Tibial nerve (tissue), 4 donors: ENCODE results near the gene GABBR2.

Experiments used
- EP300 ChIP-seq, 2 donors: sonication (generic); formaldehyde crosslinking; IDR thresholded peaks; one replicate each; pipeline ENCODE4 v1.6.1; 2017; ENCODE audit warnings: antibody characterized with exemption in 2 of 2, mild to moderate bottlenecking in 1 of 2
- POLR2A ChIP-seq, 2 donors: fragments of 450-650 bp; IDR thresholded peaks; one replicate each; pipeline ENCODE4 v1.6.1; 2017; ENCODE audit warnings: antibody characterized with exemption in 2 of 2, mild to moderate bottlenecking in 2 of 2, moderate library complexity in 2 of 2
- TF ChIP-seq, protein P1 (sequence below), 5 experiments: fragments of 200-600 bp in 3 of 5; fragments of 450-650 bp in 2 of 5; sonication (generic) in 3 of 5; IDR thresholded peaks; one replicate each; pipeline ENCODE4 v1.5.1; 2016 to 2019; ENCODE audit warnings: antibody characterized with exemption in 5 of 5, mild to moderate bottlenecking in 3 of 5, moderate library complexity in 2 of 5

DNA sequence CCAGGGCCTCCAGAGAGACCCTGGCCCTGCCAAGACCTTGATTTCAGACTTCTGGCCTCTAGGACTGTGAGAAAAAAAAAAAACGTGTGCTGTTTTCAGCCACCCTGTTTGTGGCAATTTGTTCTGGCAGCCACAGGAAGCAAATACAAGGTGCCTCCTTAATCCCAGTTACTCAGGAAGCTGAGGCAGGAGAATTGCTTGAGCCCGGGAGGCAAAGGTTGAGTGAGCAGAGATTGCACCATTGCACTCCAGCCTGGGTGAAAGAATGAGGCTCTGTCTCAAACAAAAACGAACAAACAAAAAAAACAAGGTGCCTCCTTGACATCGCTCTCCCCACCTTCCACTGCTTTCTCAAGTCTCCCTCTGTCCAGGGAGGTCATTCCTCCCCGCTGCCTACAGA lies 98.0 kb downstream of the GABBR2 start:
- TF ChIP-seq, protein P1, sequence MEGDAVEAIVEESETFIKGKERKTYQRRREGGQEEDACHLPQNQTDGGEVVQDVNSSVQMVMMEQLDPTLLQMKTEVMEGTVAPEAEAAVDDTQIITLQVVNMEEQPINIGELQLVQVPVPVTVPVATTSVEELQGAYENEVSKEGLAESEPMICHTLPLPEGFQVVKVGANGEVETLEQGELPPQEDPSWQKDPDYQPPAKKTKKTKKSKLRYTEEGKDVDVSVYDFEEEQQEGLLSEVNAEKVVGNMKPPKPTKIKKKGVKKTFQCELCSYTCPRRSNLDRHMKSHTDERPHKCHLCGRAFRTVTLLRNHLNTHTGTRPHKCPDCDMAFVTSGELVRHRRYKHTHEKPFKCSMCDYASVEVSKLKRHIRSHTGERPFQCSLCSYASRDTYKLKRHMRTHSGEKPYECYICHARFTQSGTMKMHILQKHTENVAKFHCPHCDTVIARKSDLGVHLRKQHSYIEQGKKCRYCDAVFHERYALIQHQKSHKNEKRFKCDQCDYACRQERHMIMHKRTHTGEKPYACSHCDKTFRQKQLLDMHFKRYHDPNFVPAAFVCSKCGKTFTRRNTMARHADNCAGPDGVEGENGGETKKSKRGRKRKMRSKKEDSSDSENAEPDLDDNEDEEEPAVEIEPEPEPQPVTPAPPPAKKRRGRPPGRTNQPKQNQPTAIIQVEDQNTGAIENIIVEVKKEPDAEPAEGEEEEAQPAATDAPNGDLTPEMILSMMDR (IDR thresholded peaks at IDR 0.05), result no peak
- TF ChIP-seq EP300 (IDR thresholded peaks at IDR 0.05), result no peak
- no peak for TF ChIP-seq POLR2A (IDR thresholded peaks at IDR 0.05)
